HL-60 (cell line): Measurements from ENCODE around the gene PI4KB.

Source experiments
- CTCF ChIP-seq: IDR thresholded peaks from one replicate; pipeline ENCODE4 v1.5.1; 2011; ENCODE audit warnings: low read length, control low read depth, inconsistent platforms; ENCODE audit not compliant: insufficient read depth
- GABPA ChIP-seq: IDR thresholded peaks from 2 replicates; pipeline ENCODE4 v1.6.1; 2012; ENCODE audit warnings: low read depth
- POLR2AphosphoS5 ChIP-seq: IDR thresholded peaks from 2 replicates; pipeline ENCODE4 v1.6.1; 2012; ENCODE audit warnings: low read depth
- REST ChIP-seq: IDR thresholded peaks from 2 replicates; pipeline ENCODE4 v1.6.1; 2012; ENCODE audit warnings: low read depth; ENCODE audit not compliant: insufficient replicate concordance
- SPI1 ChIP-seq: IDR thresholded peaks from 2 replicates; pipeline ENCODE4 v1.6.1; 2012; ENCODE audit warnings: low read depth, mild to moderate bottlenecking, borderline replicate concordance

- TF ChIP-seq CTCF = no peak
- TF ChIP-seq GABPA = no peak
- TF ChIP-seq POLR2AphosphoS5 = no peak
- no peak for TF ChIP-seq REST
- no peak for TF ChIP-seq SPI1
Measured at GRCh38 chr1:151313501-151313900, 13.7 kb downstream of the PI4KB start.
